NCI-H2107 (cell line): ENCODE measurements around the gene PBRM1.
"Not testable (repeated sequence)": the region's sequence is repeated elsewhere in the genome, so short reads cannot be mapped to it uniquely, and the experiment has no call there.

Source experiments
- DNase-seq: peaks from one replicate; lab custom pipeline; 2025; lab: John Stamatoyannopoulos, UW

The PBRM1 gene

DNA sequence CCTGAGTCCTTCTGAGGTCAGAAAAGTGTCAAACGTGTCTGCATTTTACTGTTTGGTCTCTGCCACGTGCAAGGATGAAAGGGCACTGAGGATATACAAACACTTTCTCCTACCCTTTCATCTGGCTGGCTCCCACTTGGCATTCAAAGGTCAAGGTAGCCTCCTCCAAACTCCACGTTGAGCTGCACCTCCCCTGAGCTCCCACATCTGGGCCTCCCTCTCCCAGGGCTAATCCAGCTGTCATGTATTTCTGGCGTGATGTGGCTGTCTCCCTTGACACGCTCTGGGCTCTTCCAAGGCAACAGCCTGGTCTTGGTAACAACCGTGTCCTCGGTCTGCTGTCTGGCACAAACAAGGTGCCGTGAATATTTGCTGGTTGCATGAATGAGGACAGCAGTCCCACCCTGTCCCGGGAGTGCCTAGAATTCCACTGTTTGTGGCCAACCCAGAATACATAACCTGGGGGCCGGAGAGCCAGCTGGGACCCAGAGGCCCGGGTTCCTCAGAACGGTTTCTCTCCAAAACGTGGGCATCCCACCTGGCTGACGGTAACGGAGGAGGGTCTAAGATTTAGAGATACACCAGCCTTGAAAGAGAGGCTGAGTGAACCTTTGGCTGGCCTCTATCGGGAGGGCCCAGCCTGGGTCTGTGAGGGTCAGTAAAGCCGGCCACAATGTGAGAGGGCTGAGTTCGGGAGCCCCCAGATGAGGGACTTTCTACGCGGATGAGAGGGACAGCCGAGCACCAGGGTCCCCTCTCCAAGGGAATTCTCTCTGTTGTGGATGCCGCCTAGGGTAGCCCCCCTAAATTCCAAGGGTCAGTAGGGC, 19.1 kb upstream of the PBRM1 start:
- no peak for DNase-seq

- no peak for DNase-seq
These were observed 17.6 kb upstream of the PBRM1 start for GRCh38 chr3:52703341-52703740.

DNA sequence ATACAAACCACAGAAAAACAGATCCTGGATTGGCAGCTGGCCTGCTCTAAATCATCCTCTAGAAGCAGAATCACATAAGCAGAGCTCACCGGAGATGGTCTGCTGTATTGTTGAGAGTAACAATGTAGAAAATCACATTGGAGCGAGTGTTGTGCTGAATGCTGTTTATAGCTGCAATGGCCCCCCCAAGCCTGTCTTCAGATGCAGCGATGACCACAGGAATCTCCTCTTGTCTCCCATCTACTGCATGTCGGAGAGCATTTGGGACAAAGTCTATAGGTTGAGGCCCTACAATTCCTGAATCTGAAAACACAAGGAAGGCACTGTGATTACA, 11.9 kb upstream of the PBRM1 start:
- DNase-seq, result no peak

DNA sequence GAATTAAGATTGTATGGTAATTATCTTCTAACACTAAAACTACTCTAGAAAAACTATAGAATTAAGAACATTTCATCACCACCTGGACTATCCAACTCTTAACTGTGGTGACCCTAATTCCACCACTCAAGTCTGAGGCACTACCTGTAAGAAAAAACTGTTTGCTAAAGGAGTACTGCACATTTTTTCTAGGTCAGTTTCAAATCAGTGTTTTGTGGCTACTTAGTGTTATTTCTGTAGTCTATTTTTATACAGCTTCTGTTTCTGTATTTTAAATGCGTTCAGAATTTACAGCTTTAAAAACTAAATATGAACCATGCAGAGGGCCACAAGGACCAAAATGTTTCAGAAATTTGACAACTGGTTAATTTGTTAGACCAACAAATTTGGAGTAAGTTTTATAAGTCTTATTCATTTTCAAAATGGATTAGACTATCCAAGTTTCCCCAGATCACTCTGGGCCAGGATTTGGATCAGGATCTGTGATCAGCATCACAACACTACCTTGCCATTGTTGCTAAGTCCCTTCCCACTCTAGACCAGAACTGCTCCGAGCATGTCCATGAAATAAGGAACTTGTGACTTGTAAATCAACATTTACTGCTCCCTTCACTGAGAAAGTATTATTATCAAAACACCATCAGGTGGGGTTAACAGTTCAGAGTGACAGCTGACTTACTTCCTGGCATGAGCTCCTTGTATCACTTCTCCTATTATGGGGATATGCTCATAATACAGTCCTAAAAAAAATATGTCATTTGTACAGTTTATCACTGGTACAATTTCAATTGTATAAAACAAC, 11.3 kb upstream of the PBRM1 start:
- no peak for DNase-seq

- DNase-seq, result no peak
These were observed 10.3 kb upstream of the PBRM1 start for GRCh38 chr3:52695798-52696671.

DNA sequence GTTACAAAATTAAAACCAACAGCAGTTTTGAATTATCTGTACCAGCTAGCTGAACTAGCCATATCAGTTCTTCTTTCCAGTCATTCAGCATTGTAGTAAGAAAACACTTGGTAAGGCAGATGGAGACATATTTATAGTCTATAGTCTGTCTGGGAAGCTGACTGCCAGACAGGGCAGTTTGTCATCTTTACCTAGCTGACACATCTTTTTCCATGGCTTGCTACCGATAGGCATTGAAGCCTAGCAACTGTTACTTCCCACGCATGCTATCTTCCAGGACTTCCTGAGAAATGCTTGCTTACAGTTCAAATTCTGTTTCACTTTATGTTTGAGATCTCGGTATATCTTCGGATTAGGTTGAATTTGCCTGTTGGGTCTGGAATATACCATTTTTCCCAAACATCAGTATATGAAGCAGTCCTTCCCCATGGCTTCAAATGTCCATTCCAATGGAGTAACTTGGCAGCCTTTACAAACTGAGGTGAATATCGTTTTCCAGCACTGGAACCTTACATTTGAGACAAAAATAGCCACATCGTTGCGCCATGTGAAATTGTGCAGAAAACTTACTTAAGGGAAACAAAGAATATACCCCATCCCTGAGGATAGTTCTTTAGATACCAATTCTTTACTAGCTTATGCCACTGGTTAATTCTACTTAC, 8.9 kb upstream of the PBRM1 start:
- DNase-seq, result no peak

- DNase-seq, result no peak
These were observed 7.4 kb upstream of the PBRM1 start for GRCh38 chr3:52693071-52693470.

GRCh38 chr3:52690560-52690959, 4.8 kb upstream of the PBRM1 start:
- no peak for DNase-seq

DNA sequence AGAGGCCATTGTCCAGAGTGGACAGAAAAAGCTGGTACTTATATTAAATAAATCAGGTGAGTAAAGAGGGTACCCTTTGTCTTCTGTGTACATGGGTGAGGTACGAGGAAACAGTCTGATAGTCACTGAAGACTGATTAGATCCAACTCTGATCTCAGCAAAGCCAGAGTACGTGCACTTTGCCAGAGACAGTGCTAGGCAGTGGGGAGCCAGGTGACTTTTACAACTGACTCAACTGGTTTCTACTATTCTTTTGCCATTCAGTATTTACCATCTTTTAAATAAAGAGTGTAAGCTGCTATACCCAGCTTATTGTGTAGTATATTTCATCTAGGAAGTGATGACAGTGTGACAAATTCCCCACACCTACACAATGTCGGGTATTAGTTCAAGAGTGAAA, 3.4 kb upstream of the PBRM1 start:
- no peak for DNase-seq

DNA sequence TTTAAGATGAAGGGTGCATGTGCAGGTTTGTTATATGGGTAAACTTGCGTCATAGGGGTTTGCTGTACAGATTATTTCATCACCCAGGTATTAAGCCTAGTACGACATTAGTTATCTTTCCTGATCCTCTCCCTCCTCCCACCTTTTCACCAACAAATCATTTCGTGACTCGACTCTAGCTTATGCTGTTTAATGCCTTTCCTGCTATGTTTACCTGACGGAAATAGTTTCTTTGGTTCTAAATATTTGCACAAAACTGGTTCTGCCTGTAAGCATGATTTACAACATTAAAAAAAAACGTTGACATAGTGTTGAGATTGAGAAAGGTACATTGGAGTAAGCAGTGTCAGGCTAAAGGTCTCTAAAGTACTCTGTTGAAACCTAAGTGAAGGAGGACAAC, 2.6 kb upstream of the PBRM1 start:
- no peak for DNase-seq

GRCh38 chr3:52685285-52685708, 416 bp downstream of the PBRM1 start:
- DNase-seq, result peak; percentile 67

GRCh38 chr3:52684184-52684583, 1.5 kb downstream of the PBRM1 start:
- DNase-seq, result no peak

DNA sequence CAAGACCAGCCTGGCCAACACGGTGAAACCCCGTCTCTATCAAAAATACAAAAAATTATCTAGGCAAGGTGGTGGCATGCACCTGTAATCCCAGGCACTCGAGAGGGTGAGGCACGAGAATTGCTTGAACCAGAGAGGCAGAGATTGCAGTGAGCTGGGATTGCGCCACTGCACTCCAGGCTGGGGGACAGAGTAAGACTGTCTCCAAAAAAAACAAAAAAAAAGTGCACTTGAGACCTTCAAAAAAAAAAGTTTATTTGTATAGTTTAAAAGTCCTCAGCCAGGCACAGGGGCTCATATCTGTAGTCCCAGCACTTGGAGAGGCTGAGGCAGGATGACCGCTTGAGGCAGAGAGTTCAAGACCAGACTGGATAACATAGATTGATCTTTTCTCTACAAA, 2.1 kb downstream of the PBRM1 start:
- no peak for DNase-seq

DNA sequence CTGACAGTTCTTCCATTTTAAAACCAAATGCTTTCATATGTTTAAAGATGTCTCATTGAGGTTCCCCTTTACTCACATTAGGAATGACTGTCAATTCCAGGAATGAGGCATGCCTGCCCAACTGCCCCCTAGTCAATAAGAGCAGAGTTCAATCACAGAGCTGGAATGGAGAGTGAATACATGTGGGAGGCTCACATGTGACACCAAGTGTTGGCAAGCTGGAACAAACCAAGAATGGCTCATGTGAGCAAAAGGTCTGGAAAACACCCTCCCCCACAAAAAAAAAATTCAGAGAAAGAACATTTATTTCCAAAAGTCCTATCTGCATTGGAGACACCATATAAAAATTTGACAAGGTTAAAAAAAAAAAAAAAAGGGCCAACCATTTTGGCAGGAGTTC, 3.7 kb downstream of the PBRM1 start:
- no peak for DNase-seq

DNA sequence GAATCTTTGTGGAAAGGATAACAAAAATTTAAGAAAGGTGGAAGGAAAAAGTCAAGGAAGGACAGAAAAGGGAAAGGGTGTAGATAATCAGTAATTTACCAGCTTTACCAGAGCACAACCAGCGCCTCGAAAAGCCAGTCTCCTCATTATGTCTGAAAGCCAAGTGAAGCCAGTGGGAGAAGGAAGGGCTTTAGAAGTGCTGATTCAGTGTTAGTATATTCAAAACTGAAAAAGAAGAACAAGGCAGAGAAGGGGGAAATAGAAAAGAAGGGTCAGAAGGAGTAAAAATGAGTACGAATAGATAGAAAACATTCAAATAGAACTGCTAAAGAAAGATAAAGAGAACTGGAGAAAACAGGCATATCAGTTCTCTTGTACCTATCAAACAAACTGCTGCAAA, 4.1 kb downstream of the PBRM1 start:
- DNase-seq, result no peak

GRCh38 chr3:52679811-52680210, 5.9 kb downstream of the PBRM1 start:
- DNase-seq, result no peak

DNA sequence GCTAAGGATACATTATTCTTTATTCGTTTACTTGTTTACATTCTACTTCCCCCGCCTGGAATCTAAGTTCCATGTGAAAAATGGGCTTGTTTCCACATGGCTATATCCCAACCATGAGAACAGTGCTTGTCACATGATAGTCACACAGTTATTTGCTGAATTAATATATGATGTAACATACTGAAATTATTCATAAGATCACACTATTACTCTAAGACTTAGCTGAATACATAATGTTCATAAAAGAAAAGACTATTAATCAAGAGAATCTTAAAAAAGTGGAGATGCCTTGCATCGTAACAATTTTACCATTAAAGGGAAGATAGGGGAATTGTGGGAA, 6.5 kb downstream of the PBRM1 start:
- DNase-seq, result no peak

GRCh38 chr3:52678265-52679198, 7.2 kb downstream of the PBRM1 start:
- no peak for DNase-seq

- not testable (repeated sequence) for DNase-seq
These were observed 9.5 kb downstream of the PBRM1 start for GRCh38 chr3:52676201-52676600.

DNA sequence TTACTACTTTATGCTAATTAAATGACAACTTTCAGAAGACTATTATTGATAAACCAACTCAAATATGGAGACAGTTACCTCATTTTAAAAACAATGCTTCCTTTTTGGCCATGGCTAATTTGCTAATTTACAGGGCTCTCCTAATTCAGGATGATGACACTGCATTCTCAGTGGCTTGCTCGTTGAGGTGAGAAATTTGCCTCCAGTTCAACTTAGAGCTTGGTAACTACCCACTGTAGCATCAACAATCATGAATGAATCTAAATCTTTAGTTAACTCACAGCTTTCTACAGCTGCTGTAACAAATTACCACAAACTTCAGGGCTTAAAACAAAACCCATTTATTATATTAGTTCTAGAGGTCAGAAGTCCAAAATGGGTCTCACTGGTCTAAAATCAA, 14.0 kb downstream of the PBRM1 start:
- no peak for DNase-seq
